ENCODE data around the gene THSD4. TPM values are rescaled to one million over a fixed set of nuclear protein-coding genes. Genes with fewer than 3 reads are reported as not detected.

The THSD4 gene
- total RNA-seq, 2 donors from 2014 or later, result 35.2 to 45.5 TPM

GRCh38 chr15:71610728-71611552 is 495.7 kb downstream of the THSD4 start:
- no peak for DNase-seq
- no peak for ATAC-seq
- intact Hi-C loops (cut with DNase I, micrococcal nuclease), result no loop called here

DNA sequence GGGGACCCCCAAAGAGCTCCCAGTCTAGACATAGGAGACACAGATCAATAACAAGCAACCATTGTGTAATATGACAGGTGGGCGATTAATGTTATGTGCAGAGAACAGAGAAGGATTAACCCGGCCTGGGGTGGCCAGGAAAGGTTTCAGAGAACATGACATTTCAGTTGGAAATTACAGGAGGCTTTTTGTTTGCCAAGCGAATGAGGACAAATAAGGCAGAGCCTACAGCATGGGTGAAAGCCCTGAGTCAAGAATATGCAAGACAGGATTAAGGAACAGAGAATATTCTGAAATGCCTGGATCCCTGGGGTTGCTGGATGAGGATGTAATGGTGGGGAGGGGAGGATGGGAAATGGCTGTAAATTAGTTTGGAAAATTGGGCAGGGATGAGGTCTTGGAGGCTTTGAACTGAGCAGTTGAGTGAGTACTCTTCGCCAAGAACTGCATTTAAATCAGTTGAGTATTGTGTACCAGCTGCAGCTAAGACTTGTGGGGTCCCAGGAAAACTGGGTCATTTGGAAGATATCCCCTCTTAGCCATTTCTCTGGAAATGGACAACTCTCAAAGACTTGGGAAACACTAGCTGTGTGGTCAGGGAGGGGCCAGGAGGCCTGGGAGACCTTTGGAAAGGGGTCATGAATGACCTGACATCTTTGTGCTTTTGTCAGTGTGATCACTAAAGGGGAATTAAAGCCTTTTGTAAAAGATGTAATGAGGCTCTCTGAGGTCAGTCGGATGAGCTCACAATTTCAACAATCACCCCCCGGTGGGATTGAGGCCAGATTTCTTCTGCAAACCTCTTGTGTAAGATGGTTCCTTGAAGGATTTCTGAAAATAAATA is 496.5 kb downstream of the THSD4 start:
- intact Hi-C loops (cut with DNase I, micrococcal nuclease), result no loop called here
- DNase-seq (no peak), ATAC-seq (no peak)

- DNase-seq (no peak), ATAC-seq (no peak)
- intact Hi-C loops (cut with DNase I, micrococcal nuclease), result no loop called here
Measured at GRCh38 chr15:71612397-71612722, 497.1 kb downstream of the THSD4 start.

DNA sequence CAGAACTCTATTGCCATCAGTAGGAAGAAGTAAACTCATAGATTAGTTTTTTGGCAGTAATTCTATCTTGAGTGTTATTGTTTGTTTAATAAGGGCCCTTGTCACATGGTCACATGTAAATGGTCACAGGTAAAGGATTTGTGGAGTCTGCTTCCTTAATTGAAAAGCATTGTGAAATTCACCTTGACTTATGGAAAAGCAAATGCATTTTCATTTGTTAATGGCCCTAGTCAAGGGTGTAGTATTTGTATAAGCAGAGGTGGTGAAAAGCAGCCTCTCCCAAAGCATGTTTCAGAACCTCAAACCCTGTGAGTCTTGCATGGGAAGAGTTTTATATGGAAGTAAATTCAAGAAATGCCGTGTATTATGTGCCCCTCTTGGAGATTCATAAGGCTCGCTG is 497.6 kb downstream of the THSD4 start:
- intact Hi-C loops (cut with DNase I, micrococcal nuclease), result no loop called here
- ATAC-seq (peak; percentile 19), DNase-seq (no peak)

GRCh38 chr15:71623111-71623510 is 507.8 kb downstream of the THSD4 start:
- intact Hi-C loops (cut with DNase I, micrococcal nuclease), result no loop called here
- no peak for DNase-seq
- ATAC-seq, result no peak

DNA sequence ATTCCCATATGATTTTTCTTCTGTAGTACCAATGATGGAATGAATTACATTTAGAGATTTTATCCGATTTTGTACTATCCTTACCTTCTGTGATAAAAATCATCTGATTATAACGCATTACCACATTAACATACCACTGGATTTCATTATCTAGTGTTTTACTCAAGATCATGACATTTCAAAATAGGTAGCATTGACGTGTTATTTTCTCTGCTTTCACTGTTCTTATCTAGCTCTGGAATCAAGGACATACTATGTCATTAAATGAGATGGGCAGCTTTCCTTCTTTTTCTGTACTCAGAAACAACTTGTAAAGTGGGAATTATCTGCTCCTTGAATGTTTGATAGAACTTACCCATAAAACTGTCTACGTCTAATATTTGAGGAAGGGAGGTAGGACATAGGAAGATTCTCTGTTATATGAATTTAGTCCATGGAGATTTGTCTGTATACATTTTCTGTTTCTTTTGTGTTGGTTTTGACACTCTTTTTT is 511.4 kb downstream of the THSD4 start:
- ATAC-seq (no peak), DNase-seq (no peak)
- intact Hi-C loops (cut with DNase I, micrococcal nuclease), result no loop called here

DNA sequence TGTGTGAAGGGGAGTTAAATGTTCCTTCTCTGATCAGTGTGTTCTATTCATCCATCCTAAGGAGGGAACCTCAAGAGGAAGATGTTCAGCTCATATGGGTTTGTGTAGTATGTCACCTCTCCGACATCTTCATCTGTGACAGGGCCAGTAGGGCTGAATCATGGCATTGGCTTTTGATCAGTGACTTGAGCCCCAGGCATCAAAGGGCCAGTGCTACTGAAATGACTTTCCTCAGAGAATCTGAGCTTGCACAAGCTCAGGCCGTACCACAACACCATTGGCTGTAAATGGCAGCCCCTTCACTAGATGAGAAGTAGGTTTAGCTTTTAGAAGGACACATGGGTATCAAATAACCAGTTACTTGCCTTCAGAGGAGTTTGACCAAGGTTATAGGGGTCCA is 511.9 kb downstream of the THSD4 start:
- DNase-seq (no peak), ATAC-seq (no peak)
- intact Hi-C loops (cut with DNase I, micrococcal nuclease), result no loop called here

DNA sequence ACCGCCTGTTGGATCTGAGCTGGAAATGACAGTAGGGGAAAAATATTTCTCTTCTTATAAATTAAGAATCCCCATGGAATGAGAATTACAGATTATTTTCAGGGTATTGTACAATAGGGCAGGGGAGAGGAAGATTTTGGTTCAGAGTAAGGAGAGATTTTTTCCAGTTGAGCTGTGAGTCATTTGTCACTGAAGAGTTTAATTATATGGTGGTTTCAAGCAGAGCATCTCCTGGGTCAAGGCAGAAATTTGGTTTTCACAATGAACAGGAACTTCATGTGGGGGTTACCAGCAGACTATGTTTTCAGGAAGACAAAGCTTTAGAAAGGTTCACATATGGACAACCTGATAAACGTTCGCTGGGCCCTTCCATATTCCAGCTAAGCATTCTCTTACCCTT is 512.3 kb downstream of the THSD4 start:
- ATAC-seq, result no peak
- no peak for DNase-seq
- intact Hi-C loops (cut with DNase I, micrococcal nuclease), result no loop called here

DNA sequence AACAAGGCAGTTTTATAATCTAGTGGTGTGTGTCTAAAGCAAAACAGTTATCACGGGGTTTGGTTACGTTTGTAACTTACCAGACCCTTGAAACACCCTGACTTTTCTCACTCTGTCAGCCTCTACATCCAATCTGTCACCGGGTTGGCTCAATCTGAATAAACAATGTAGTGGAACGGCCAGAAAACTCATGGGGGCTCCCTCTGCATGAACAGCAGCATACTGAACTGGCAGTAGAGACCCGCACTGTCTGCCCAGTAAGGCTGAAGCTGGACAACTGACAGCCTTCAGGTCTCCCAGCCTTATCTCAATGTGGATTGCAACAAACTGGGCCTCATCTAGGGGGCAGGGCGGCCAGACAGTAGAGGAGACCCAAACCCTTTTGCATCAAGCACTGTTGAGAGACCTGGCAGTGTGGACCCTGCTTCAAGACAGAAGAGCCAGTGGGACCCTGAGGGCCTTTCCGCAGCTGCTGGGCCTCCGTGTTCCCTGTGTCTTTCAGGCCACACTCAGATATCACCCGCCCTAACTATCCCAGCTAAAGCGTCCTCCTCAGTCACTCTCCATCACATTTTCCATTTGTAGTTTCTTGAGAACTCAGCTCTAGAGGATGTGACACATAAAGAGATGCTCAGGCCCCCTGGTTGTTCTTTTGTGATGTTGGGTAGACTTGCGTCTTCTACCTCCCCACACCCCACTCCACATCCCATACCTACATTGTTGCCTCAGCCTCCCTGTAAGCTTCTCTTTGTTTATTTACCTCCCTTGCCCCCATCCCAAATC is 513.9 kb downstream of the THSD4 start:
- intact Hi-C loops (cut with DNase I, micrococcal nuclease), result no loop called here
- ATAC-seq, result no peak
- DNase-seq, result no peak

- DNase-seq (no peak), ATAC-seq (no peak)
- intact Hi-C loops (cut with DNase I, micrococcal nuclease), result no loop called here
Measured at GRCh38 chr15:71629781-71630474, 514.7 kb downstream of the THSD4 start.

- no peak for DNase-seq
- ATAC-seq, result no peak
- intact Hi-C loops (cut with DNase I, micrococcal nuclease), result no loop called here
Measured at GRCh38 chr15:71630475-71630809, 515.2 kb downstream of the THSD4 start.

GRCh38 chr15:71632576-71633195 is 517.4 kb downstream of the THSD4 start:
- DNase-seq, result no peak
- intact Hi-C loops (cut with DNase I, micrococcal nuclease), result no loop called here

DNA sequence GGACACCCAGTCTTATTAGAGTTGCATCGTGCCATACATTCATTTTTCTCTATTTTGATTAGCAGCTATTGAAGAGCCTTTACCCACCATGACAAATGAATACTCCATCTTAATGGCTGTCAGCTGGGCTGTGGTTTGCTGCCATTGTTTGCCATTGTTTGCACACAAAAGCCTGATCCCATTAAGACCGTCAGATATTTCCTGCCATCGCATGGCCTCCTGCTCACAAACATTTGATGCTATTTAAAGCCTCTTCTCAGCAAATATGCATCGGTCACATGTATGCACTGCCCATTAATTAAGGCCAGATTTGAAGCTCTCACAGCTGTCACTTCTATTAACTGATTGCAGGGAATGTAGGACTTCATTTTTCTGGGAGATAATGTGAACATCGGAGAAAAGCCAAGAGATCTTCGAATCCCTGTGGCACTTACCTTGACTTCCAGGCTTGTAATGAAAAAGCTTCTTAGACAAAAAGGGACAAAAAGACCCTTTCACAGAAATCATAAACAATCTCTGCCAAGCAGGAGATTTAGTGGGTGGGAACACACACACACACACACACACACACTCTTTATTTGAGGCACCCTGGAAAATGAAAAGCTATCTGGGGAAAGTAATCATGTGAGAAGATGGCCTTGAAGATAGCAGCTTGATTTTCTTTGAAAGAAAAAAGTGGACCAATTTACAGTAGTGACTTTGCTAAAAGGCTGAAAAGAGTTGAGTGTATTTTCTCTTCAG is 519.7 kb downstream of the THSD4 start:
- ATAC-seq (no peak), DNase-seq (no peak)
- intact Hi-C loops (cut with DNase I, micrococcal nuclease), result no loop called here

More at GRCh38 chr15:71632576-71633195, 517.4 kb downstream of the THSD4 start:
- ATAC-seq, result no peak

- DNase-seq (no peak), ATAC-seq (no peak)
- intact Hi-C loops (cut with DNase I, micrococcal nuclease), result no loop called here
Measured at GRCh38 chr15:71635735-71636134, 520.5 kb downstream of the THSD4 start.

GRCh38 chr15:71638876-71639275 is 523.6 kb downstream of the THSD4 start:
- DNase-seq (no peak), ATAC-seq (no peak)
- intact Hi-C loops (cut with DNase I, micrococcal nuclease), result no loop called here

GRCh38 chr15:71639471-71639870 is 524.2 kb downstream of the THSD4 start:
- ATAC-seq, result no peak
- intact Hi-C loops (cut with DNase I, micrococcal nuclease), result no loop called here

DNA sequence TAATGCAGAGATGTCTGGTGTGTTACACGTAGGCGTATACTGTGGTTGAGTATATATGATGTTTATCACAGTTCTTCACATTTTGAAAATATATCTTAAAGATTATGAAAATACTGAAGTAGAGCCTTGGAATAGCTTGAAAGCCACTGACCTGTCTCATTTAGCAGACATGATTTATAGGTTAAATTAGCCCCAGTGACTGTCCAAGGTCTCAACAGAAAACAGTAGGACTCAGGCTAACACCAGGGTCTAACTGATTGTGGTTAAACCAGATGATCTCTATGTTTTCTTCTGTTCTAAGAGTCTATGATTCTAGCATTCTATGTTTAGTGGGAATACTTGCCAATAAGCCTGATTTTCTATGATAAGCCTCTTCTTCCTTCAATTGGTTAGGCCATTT is 528.6 kb downstream of the THSD4 start:
- no peak for DNase-seq
- intact Hi-C loops (cut with DNase I, micrococcal nuclease), result no loop called here
- no peak for ATAC-seq

More at GRCh38 chr15:71639471-71639870, 524.2 kb downstream of the THSD4 start:
- DNase-seq, result no peak

All from left colon (tissue), 2 donors.